ENCODE results near the gene SLC8A2.

The SLC8A2 gene

DNA sequence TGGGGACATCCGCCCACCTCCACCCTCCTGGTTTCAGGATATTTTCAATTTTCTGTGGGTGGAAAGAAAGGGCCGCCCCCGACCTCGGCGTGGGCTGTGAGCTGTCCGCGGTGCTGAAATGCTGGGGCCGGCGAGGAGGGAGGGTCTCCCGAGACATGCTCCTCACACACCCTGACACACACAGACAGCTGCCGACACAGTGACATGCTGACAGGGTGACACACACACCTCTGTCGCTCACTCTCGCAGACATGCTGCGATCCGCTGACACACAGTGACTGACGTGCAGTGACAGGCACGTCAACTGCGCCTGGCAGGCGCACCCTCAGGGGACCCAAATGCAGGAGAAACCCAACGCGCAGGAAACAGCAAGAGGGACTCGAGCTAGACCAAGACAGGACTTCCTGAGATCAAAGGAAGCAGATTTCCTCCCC is 27.3 kb downstream of the SLC8A2 start:
- peaks cover 98% of the 10 kb centered on the region for H3K27me3 ChIP-seq
- no peaks in the 10 kb centered on the region for H3K36me3 ChIP-seq
- H3K27ac ChIP-seq: no peak overlapping the region
- TF ChIP-seq, protein P1, sequence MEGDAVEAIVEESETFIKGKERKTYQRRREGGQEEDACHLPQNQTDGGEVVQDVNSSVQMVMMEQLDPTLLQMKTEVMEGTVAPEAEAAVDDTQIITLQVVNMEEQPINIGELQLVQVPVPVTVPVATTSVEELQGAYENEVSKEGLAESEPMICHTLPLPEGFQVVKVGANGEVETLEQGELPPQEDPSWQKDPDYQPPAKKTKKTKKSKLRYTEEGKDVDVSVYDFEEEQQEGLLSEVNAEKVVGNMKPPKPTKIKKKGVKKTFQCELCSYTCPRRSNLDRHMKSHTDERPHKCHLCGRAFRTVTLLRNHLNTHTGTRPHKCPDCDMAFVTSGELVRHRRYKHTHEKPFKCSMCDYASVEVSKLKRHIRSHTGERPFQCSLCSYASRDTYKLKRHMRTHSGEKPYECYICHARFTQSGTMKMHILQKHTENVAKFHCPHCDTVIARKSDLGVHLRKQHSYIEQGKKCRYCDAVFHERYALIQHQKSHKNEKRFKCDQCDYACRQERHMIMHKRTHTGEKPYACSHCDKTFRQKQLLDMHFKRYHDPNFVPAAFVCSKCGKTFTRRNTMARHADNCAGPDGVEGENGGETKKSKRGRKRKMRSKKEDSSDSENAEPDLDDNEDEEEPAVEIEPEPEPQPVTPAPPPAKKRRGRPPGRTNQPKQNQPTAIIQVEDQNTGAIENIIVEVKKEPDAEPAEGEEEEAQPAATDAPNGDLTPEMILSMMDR (IDR thresholded peaks at IDR 0.05): no peak
- H3K4me3 ChIP-seq (ENCODE audit: low read depth in 1 of 2, low read length in 1 of 2): no peak overlapping the region
- peaks cover 6 to 10% of the 10 kb centered on the region in 2 experiments for H3K4me1 ChIP-seq (ENCODE audit: control insufficient read depth in 1 of 2, insufficient read depth in 1 of 2, low read depth in 1 of 2, low read length in 1 of 2)
- H3K9me3 ChIP-seq: peaks cover 6% of the 10 kb centered on the region

DNA sequence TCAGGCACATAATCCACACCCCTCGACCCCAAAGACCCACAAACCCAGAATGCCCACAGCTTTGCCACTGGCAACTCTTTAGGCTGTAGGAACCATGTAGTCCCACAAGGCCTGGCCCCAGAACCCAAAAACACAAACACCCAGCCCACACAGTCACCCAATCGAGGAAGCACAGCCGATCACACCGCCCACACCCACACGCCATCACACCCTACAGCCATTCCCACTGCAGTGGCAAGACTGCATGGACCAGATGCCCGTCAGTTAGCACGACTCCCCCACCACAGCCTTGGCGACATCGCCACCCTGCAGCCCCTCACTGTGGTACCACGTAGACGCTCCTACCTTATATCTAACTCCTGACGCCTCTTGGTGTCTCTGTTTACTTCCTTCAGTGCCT is 28.4 kb downstream of the SLC8A2 start:
- H3K4me1 ChIP-seq (ENCODE audit: control insufficient read depth in 1 of 2, insufficient read depth in 1 of 2, low read depth in 1 of 2, low read length in 1 of 2): peaks cover 6 to 10% of the 10 kb centered on the region in 2 experiments
- peaks cover 6% of the 10 kb centered on the region for H3K9me3 ChIP-seq
- no peak overlapping the region for H3K4me3 ChIP-seq (ENCODE audit: low read depth in 1 of 2, low read length in 1 of 2)
- H3K36me3 ChIP-seq: no peaks in the 10 kb centered on the region
- H3K27ac ChIP-seq: no peak overlapping the region
- TF ChIP-seq, protein P1 (IDR thresholded peaks at IDR 0.05): no peak
- peaks cover 98% of the 10 kb centered on the region for H3K27me3 ChIP-seq

DNA sequence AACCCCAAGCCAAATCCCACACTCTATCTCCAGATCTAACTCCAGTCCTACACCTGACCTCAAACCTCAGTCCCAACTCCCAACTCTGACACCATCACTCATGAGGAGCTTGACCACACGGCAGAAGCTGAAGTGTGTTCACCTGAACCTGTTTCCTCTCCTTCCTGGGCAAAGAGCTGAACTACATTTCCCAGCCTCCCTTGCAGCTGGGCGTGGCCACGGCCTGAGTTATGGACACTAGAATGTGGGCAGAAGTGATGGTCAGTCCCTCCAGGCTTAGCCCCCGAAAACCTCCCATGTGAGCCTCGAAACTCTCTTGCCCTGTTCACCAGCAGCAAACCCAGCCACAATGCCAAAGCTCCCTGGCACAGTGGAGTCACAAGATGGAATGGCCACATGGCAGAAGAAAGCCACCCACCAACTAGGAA is 32.9 kb downstream of the SLC8A2 start:
- TF ChIP-seq, protein P1 (IDR thresholded peaks at IDR 0.05): no peak
- no peaks in the 10 kb centered on the region for H3K9me3 ChIP-seq
- H3K4me3 ChIP-seq (ENCODE audit: low read depth in 1 of 2, low read length in 1 of 2): no peak overlapping the region
- peaks cover 87% of the 10 kb centered on the region for H3K27me3 ChIP-seq
- no peaks in the 10 kb centered on the region for H3K4me1 ChIP-seq (ENCODE audit: control insufficient read depth in 1 of 2, insufficient read depth in 1 of 2, low read depth in 1 of 2, low read length in 1 of 2)
- H3K36me3 ChIP-seq: no peaks in the 10 kb centered on the region
- no peak overlapping the region for H3K27ac ChIP-seq

DNA sequence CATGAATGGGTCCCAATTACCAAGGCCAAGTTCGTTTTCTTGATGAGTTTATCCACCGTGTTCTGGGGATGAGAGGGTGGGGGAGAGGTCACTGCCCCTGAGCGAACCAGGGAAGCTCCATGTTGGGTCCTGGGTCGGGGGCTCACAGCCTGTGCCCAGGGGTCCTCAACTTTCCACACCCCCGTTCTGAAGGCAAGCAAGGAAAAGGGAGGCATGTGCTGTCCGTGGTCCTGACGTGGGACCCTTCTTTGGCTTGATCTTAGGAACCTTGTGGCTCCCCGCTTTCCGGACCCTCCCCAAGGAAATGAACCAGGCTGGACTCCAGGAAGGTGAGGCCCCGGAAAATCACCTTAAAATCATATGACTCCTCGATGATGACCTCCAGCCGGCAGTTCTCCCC is 34.2 kb downstream of the SLC8A2 start:
- Histone ChIP-seq H3K9me3 (no peaks in the 10 kb centered on the region), H3K4me1 (ENCODE audit: control insufficient read depth in 1 of 2, insufficient read depth in 1 of 2, low read depth in 1 of 2, low read length in 1 of 2) (no peaks in the 10 kb centered on the region), H3K27me3 (peaks cover 87% of the 10 kb centered on the region), H3K27ac (no peak overlapping the region), H3K4me3 (ENCODE audit: low read depth in 1 of 2, low read length in 1 of 2) (no peak overlapping the region), H3K36me3 (no peaks in the 10 kb centered on the region)
- TF ChIP-seq, protein P1 (IDR thresholded peaks at IDR 0.05): no peak

DNA sequence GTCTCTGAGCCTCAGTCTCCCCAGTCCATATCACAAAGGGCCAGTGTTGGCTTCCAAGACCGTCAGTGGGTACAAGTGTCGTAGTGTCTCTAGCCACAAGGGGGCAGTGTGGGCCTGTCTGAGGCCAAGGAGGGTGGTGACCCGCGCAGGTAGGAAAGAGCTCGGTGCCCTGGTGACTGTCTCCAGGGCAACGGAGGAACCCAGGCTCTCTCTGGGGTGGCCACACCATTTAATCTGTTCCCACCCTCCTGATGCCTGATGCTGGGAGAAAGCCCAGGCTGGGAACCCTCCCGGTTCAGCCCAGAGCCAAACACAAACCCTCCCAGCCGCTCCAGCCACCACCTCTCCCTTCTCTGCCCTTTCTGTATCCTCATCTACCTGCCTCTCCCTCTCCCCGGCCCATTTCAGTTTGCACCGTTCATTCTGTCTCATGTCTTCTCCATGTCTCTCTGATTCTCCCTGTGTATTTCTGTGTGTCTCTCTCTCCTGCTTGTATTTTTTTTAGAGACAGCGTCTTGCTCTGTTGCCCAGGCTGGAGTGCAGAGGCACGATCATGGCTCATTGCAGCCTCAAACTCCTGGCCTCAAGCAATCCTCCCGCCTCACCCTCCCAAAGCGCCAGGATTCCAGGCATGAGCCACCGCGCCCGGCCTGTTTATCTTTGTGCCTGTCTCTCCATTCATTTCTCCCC is 34.8 kb downstream of the SLC8A2 start:
- Histone ChIP-seq H3K4me3 (ENCODE audit: low read depth in 1 of 2, low read length in 1 of 2) (no peak overlapping the region), H3K36me3 (no peaks in the 10 kb centered on the region), H3K9me3 (no peaks in the 10 kb centered on the region), H3K4me1 (ENCODE audit: control insufficient read depth in 1 of 2, insufficient read depth in 1 of 2, low read depth in 1 of 2, low read length in 1 of 2) (no peaks in the 10 kb centered on the region), H3K27me3 (peaks cover 87% of the 10 kb centered on the region), H3K27ac (no peak overlapping the region)
- TF ChIP-seq, protein P1 (IDR thresholded peaks at IDR 0.05): peak; percentile 86
